Neutrophil (primary cell): Measurements from ENCODE around the gene FAM227A.
A peak's percentile ranks its signal among the peaks of the same experiment; 100 is the strongest.

Experiments
- H3K27ac ChIP-seq: fragments of 200-600 bp; sonication (generic); 2 replicates; pipeline ENCODE4 v1.5.1; 2016; ENCODE audit warnings: mild to moderate bottlenecking, moderate library complexity
- H3K27me3 ChIP-seq: fragments of 200-600 bp; sonication (generic); 2 replicates; pipeline ENCODE4 v1.6.0; 2016; ENCODE audit warnings: mild to moderate bottlenecking
- H3K36me3 ChIP-seq: fragments of 200-600 bp; sonication (generic); 2 replicates; pipeline ENCODE4 v1.5.1; 2017
- H3K4me1 ChIP-seq, 2 experiments: fragments of 200-600 bp in 1 of 2; sonication (generic) in 1 of 2; 1 replicate in 1 of 2; 2 replicates in 1 of 2; pipeline versions ENCODE4 v1.5.1 to v1.6.1; 2013 to 2016; ENCODE audit warnings: low read depth in 1 of 2, low read length in 1 of 2, mild to moderate bottlenecking in 1 of 2, moderate library complexity in 1 of 2; ENCODE audit not compliant: control insufficient read depth in 1 of 2, insufficient read depth in 1 of 2
- H3K4me3 ChIP-seq, 2 experiments: fragments of 200-600 bp in 1 of 2; sonication (generic) in 1 of 2; 1 replicate in 1 of 2; 2 replicates in 1 of 2; pipeline ENCODE4 v1.5.1; 2013 to 2016; ENCODE audit warnings: low read depth in 1 of 2, low read length in 1 of 2, mild to moderate bottlenecking in 1 of 2, moderate library complexity in 1 of 2
- H3K9me3 ChIP-seq: fragments of 200-600 bp; sonication (generic); 2 replicates; pipeline ENCODE4 v1.5.1; 2016
- TF ChIP-seq, protein P1 (sequence below): fragments of 200-600 bp; sonication (generic); IDR thresholded peaks from 2 replicates; pipeline ENCODE4 v1.5.1; 2016; ENCODE audit warnings: antibody characterized with exemption

The FAM227A gene

DNA sequence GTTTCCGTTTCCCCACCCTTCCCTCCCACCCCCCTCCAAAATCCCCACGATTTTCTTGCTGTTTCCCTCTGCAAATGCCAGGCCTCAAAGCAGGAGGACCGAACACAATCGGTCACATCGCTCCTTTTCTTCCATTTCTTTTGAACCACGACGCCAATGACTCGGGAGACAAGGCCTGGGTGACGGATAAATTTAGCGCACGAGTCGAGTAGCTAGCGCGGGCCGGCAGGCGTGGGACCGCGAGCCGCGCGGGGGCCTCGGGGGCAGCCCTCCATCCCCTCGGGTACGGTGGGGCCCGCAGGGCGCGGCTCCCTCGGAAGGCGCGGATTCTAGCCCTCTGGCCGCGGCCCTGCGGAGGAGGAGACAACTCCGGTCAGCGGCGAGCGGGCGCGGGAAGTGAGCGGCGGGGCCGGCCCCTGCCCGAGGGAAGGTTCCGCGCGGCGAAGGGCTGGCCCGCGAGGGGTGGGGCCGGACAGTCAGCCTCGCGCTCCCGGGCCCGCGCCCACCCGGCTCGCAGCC lies 44.1 kb upstream of the FAM227A start:
- Histone ChIP-seq H3K4me1 (peaks cover 42 to 45% of the 10 kb centered on the region in 2 experiments), H3K4me3 (peak overlapping the region; percentile 77 to 83)
- TF ChIP-seq, protein P1, sequence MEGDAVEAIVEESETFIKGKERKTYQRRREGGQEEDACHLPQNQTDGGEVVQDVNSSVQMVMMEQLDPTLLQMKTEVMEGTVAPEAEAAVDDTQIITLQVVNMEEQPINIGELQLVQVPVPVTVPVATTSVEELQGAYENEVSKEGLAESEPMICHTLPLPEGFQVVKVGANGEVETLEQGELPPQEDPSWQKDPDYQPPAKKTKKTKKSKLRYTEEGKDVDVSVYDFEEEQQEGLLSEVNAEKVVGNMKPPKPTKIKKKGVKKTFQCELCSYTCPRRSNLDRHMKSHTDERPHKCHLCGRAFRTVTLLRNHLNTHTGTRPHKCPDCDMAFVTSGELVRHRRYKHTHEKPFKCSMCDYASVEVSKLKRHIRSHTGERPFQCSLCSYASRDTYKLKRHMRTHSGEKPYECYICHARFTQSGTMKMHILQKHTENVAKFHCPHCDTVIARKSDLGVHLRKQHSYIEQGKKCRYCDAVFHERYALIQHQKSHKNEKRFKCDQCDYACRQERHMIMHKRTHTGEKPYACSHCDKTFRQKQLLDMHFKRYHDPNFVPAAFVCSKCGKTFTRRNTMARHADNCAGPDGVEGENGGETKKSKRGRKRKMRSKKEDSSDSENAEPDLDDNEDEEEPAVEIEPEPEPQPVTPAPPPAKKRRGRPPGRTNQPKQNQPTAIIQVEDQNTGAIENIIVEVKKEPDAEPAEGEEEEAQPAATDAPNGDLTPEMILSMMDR: no peak

DNA sequence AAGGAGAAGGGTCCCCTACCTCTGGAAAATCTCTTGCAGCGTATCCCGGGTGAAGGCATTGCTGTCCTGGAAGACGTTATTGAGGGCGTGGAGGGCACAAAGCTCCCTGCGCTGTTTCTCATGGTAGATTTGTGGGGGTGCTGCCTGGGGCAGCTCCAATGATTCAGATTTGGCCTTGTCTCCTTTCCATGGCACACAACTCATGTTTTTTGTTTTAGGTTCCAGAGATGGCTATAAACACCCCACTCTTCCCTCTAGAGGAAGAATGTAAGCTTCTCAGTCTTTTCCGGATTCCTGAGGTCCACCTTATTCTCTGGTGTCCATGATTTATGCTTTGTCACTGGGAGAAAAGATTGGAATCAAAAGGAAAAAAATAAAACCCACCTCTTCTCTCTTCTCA lies 43.6 kb upstream of the FAM227A start:
- Histone ChIP-seq H3K9me3 (no peaks in the 10 kb centered on the region), H3K4me1 (peaks cover 36 to 41% of the 10 kb centered on the region in 2 experiments), H3K27ac (peak overlapping the region; percentile 98), H3K27me3 (no peaks in the 10 kb centered on the region), H3K4me3 (peak overlapping the region; percentile 77 to 83), H3K36me3 (no peaks in the 10 kb centered on the region)
- TF ChIP-seq, protein P1: no peak

More for the DNA sequence above, 44.1 kb upstream of the FAM227A start:
- H3K27ac ChIP-seq: peak overlapping the region; percentile 98
- no peaks in the 10 kb centered on the region for H3K9me3 ChIP-seq
- H3K36me3 ChIP-seq: no peaks in the 10 kb centered on the region
- H3K27me3 ChIP-seq: no peaks in the 10 kb centered on the region

DNA sequence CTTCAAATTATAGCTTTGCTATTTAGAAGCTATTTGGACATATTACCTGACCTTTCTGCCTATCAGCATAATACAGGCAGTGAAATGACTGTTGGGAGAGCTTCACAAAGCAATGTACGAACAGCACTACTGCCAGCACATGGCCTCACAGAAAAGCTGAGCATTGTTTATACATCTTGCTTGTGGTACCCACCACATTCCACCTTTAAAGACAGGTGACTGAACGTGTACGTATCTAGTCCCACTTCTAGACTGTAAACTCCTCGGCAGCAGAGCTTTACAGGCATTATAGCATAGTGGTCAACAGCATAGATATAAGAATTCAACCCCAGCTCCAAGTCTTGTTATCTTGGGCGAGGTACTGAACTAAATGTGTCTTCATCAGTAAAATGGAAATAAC lies 43.0 kb upstream of the FAM227A start:
- Histone ChIP-seq H3K4me1 (peaks cover 32 to 36% of the 10 kb centered on the region in 2 experiments), H3K9me3 (no peaks in the 10 kb centered on the region), H3K27me3 (no peaks in the 10 kb centered on the region), H3K4me3 (no peak overlapping the region), H3K27ac (peak overlapping the region; percentile 98), H3K36me3 (no peaks in the 10 kb centered on the region)
- TF ChIP-seq, protein P1: no peak

DNA sequence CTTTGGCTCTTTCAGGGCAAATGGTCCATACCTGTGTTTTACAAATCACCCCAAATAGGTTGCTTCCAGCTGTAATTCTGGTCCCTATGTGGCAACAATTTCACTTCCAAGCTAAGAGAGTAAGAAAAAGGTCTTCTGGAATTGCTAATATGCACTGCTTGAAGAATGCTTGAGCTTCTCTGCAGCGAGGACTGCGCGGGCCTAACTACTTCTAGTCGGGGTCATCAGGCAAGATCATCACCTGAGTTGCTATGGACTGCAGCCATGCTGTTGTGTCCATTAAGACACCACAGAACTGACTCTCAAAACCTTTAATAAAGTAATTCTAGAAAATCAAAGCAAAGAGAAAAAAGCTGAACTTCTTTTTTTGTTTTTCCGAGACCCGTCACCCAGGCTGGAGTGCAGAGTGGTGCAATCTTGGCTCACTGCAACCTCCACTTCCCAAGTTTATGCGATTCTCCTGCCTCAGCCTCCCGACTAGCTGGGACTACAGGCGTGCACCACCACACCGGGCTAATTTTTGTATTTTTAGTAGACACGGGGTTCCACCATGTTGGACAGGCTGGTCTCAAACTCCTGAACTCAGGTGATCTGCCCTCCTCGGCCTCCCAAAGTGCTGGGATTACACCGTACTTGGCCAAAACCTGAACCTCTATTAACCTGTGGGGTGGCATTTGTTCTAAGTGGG lies 42.4 kb upstream of the FAM227A start:
- no peaks in the 10 kb centered on the region for H3K9me3 ChIP-seq
- no peaks in the 10 kb centered on the region for H3K36me3 ChIP-seq
- no peaks in the 10 kb centered on the region for H3K27me3 ChIP-seq
- H3K4me1 ChIP-seq: peaks cover 32 to 36% of the 10 kb centered on the region in 2 experiments
- H3K4me3 ChIP-seq: no peak overlapping the region
- TF ChIP-seq, protein P1: no peak
- H3K27ac ChIP-seq: no peak overlapping the region

DNA sequence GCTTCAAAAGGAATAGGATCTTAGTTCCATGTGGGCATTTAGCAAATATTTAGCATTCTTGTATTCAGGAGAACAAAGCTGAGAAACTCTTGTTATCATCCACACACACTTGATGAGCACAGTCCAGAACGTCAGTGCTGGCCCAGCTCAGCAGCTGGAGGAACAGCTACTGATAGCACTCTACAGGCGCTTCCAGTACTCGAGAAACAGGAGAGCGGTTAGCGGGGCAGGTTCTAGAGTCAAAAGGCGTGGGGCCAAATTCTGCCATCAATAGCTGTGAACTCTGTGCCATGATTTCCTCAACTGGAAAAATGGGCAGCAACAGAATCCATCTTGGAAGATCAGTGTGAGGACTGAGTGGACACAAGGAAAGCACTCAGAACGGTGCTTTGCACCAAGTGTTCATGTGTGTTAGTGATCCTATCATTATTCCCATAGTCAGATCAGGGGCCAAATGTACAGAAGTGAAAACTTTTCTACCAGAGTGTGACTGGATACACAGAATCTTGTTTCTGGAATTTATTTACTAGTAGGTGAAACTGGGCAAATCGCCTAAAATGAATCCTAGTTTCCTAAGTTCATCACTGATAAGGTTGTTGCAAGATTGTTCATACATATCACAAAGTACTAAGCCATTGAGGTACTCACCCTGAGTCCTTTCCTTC lies 41.4 kb upstream of the FAM227A start:
- Histone ChIP-seq H3K36me3 (no peaks in the 10 kb centered on the region), H3K9me3 (no peaks in the 10 kb centered on the region), H3K27ac (no peak overlapping the region), H3K4me1 (peaks cover 32 to 36% of the 10 kb centered on the region in 2 experiments), H3K27me3 (no peaks in the 10 kb centered on the region), H3K4me3 (no peak overlapping the region)
- TF ChIP-seq, protein P1: no peak
